Vein endothelial cell (primary cell): ENCODE measurements around the gene NUDT13. TPM values are rescaled to one million over a fixed set of nuclear protein-coding genes. Genes with fewer than 3 reads are reported as not detected.

Experiments
- small RNA-seq: library from RNA; depleted of rRNA; stranded (forward); fragments of <200 nt; gene quantifications from one replicate; pipeline ENCODE3, GENCODE V24; 2012
- total RNA-seq: library from RNA; depleted of rRNA; stranded (reverse); fragments of >200 nt; gene quantifications from 2 replicates; pipeline ENCODE4 v1.2.3, GENCODE V29; 2012

NUDT13 gene
- 1.3 and 2.0 TPM in 2 replicates for total RNA-seq

GRCh38 chr10:73110345-73110849 lies at the start of gene NUDT13:
Gene NUDT13 (plus strand): TSS chr10:73110455. CDS start chr10:73114366, 3,911 bp downstream.

GRCh38 chr10:73096449-73097304 lies 13.6 kb upstream of the NUDT13 start, which contains the start of gene P4HA1:
Gene P4HA1 (minus strand): TSS chr10:73096866. CDS start chr10:73074883, 21,983 bp downstream.

GRCh38 chr10:73167783-73168464 lies 57.7 kb downstream of the NUDT13 start, which contains the start of the genes ECD and FAM149B1:
Gene ECD (minus strand): TSS chr10:73168008. CDS start chr10:73163937, 4,071 bp downstream.
Gene FAM149B1 (plus strand): TSS chr10:73168119. CDS start chr10:73168340, 221 bp downstream.

Small RNAs within 50 kb of the gene (small RNA-seq; reads per million reads assigned to genes)
- not detected for gene RF00019
- gene SNORA11F: 800 reads per million, percentile 99 among the genes with 10 or more reads in this experiment

Other genes starting within 250 kb of the NUDT13 start
- gene OIT3, start 216.7 kb upstream of the NUDT13 start, total RNA-seq: 0.19 TPM in 1 of 2 replicates, not detected in the other
- gene PLA2G12B, start 155.6 kb upstream of the NUDT13 start, total RNA-seq: not detected in 2 replicates
- gene P4HA1, start 13.6 kb upstream of the NUDT13 start, total RNA-seq: 82.1 and 113 TPM in 2 replicates
- gene ECD, start 57.6 kb downstream of the NUDT13 start, total RNA-seq: 38.2 and 53.2 TPM in 2 replicates
- 24.0 and 25.2 TPM in 2 replicates for gene FAM149B1, start 57.7 kb downstream of the NUDT13 start, total RNA-seq
- gene DNAJC9, start 136.8 kb downstream of the NUDT13 start, total RNA-seq: 27.1 and 49.3 TPM in 2 replicates
- 79.4 and 85.3 TPM in 2 replicates for gene MRPS16, start 142.2 kb downstream of the NUDT13 start, total RNA-seq
- gene CFAP70, start 248.4 kb downstream of the NUDT13 start, total RNA-seq: under 0.01 and 0.29 TPM in 2 replicates